ENCODE results near the gene ACAD10.
"Not testable (repeated sequence)": the region's sequence is repeated elsewhere in the genome, so short reads cannot be mapped to it uniquely, and the experiment has no call there.

Gene ACAD10

DNA sequence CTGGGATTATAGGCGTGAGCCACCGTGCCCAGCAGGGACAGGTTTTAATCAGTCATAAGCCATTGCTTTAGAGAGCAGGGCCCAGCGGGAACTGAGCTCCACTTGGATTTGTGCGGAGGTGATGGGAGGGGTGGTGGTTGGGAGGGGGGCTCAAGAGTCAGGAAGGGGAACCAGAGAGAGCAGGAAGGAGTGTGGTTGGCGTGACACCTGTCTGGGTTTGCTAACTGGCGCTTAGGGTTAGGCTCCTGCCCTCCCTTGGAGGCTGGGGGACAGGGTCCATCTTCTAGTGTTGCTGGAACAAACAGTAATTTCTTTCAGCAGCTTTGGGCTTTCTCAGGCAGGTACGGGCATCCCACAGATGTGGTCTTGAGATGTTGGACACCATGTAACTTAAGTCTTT is 73.4 kb downstream of the ACAD10 start:
- Histone ChIP-seq H3K36me3 (peaks cover 28% of the 10 kb centered on the region), H3K9me3 (no peaks in the 10 kb centered on the region), H3K27ac (no peak overlapping the region), H3K27me3 (no peaks in the 10 kb centered on the region), H3K4me3 (ENCODE audit: low read depth in 1 of 2, low read length in 1 of 2) (no peak overlapping the region), H3K4me1 (ENCODE audit: control insufficient read depth in 1 of 2, insufficient read depth in 1 of 2, low read depth in 1 of 2, low read length in 1 of 2) (peaks cover 27 to 31% of the 10 kb centered on the region in 2 experiments)
- no peak for TF ChIP-seq CTCF (IDR thresholded peaks at IDR 0.05)

DNA sequence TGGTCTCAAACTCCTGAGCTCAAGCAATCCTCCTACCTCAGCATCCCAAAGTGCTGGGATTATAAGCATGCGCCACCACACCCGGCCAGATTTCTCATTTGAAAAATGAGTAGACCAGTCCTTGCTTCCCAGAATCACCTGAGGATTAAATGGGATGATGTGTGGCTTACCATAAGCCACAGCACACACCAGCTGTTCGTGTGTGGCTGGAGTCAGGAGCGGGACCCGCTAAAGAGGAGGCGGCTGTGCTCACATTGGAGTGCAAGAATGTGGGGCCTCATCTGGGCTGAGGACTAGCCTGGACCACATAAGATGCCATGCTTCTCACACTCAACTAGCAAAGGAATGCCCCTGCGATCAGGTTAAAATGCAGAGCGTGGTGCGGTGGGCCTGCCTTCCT is 74.1 kb downstream of the ACAD10 start:
- TF ChIP-seq CTCF (IDR thresholded peaks at IDR 0.05): no peak
- Histone ChIP-seq H3K4me1 (ENCODE audit: control insufficient read depth in 1 of 2, insufficient read depth in 1 of 2, low read depth in 1 of 2, low read length in 1 of 2) (peaks cover 27 to 31% of the 10 kb centered on the region in 2 experiments), H3K9me3 (no peaks in the 10 kb centered on the region), H3K27me3 (no peaks in the 10 kb centered on the region), H3K4me3 (ENCODE audit: low read depth in 1 of 2, low read length in 1 of 2) (no peak overlapping the region), H3K36me3 (peaks cover 22% of the 10 kb centered on the region), H3K27ac (no peak overlapping the region)

DNA sequence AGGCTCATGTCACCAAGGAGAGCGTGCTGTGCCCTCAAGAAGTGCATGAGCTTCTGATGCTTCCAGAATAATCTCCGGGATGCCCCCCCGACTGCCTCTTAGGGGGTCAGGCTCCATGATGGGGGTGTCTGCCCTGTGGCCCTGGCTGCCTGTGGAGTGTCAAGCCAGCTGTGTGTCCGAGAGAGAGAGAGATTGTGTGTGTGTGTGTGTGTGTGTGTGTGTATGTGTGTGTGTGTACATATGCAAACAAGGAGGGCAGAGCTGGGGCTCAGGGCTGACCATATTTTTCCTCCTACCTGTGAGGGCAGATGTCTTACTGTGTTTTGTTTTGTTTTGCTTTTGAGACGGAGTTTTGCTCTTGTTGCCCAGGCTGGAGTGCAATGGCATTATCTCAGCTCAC is 75.2 kb downstream of the ACAD10 start:
- Histone ChIP-seq H3K27me3 (no peaks in the 10 kb centered on the region), H3K36me3 (peaks cover 11% of the 10 kb centered on the region), H3K4me1 (ENCODE audit: control insufficient read depth in 1 of 2, insufficient read depth in 1 of 2, low read depth in 1 of 2, low read length in 1 of 2) (peaks cover 27 to 36% of the 10 kb centered on the region in 2 experiments), H3K4me3 (ENCODE audit: low read depth in 1 of 2, low read length in 1 of 2) (no peak overlapping the region), H3K27ac (no peak overlapping the region), H3K9me3 (no peaks in the 10 kb centered on the region)
- no peak for TF ChIP-seq CTCF (IDR thresholded peaks at IDR 0.05)

GRCh38 chr12:111761706-111762105 is 75.9 kb downstream of the ACAD10 start:
- no peak for TF ChIP-seq CTCF (IDR thresholded peaks at IDR 0.05)
- Histone ChIP-seq H3K36me3 (peaks cover 5% of the 10 kb centered on the region), H3K9me3 (no peaks in the 10 kb centered on the region), H3K4me3 (ENCODE audit: low read depth in 1 of 2, low read length in 1 of 2) (no peak overlapping the region), H3K4me1 (ENCODE audit: control insufficient read depth in 1 of 2, insufficient read depth in 1 of 2, low read depth in 1 of 2, low read length in 1 of 2) (peaks cover 32 to 40% of the 10 kb centered on the region in 2 experiments), H3K27me3 (no peaks in the 10 kb centered on the region), H3K27ac (no peak overlapping the region)

DNA sequence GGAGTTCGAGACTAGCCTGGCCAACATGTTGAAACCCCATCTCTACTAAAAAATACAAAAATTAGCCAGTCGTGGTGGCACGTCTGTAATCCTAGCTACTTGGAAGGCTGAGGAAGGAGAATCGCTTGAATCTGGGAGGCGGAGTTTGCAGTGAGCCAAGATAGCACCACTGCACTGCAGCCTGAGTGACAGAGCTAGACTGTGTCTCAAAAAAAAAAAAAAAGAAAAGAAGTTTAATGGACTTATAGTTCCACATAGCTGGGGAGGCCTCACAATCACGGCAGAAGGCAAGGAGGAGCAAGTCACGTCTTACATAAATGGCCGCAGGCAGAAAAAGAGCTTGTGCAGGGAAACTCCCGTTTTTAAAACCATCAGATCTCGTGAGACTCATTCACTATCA is 77.7 kb downstream of the ACAD10 start:
- H3K36me3 ChIP-seq; H3K27ac ChIP-seq; H3K27me3 ChIP-seq; H3K9me3 ChIP-seq; H3K4me3 ChIP-seq (ENCODE audit: low read depth in 1 of 2, low read length in 1 of 2): not testable (repeated sequence)
- H3K4me1 ChIP-seq (ENCODE audit: control insufficient read depth in 1 of 2, insufficient read depth in 1 of 2, low read depth in 1 of 2, low read length in 1 of 2): peaks cover 37 to 43% of the 10 kb centered on the region in 2 experiments

DNA sequence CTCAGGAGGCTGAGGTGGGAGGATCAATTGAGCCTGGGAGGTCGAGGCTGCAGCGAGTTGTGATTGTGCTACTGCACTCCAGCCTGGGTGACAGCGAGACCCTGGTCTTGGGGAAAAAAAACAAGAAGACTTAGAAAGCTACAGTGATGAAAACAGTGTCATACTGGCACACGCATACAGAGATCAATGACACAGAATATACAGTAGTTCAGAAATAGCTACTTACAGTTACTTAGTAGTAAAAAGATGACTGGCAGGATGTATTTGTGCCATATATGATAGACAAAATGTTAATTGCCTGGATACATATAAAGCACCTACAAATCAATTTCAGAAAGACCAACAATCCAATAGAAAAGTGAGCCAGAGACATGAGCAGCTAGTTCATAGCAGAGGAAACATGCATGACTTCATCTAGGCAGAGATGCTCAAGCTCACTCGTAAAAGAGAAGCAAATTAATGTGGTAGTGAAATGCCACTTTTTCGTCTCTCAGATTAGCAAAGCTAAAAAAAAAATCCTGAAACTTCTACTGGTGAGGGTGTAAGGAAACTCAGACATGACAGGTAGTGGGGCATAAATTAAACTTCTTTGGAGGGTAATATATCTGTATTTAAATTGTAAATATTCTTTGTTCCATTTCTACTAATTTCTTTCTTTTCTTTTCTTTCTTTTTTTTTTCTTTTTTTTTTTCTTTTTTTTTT is 78.4 kb downstream of the ACAD10 start:
- Histone ChIP-seq H3K4me3 (ENCODE audit: low read depth in 1 of 2, low read length in 1 of 2) (no peak overlapping the region), H3K27ac (no peak overlapping the region), H3K4me1 (ENCODE audit: control insufficient read depth in 1 of 2, insufficient read depth in 1 of 2, low read depth in 1 of 2, low read length in 1 of 2) (peaks cover 36% of the 10 kb centered on the region in 2 experiments)

More for the DNA sequence above, 78.4 kb downstream of the ACAD10 start:
- Histone ChIP-seq H3K27me3 (no peaks in the 10 kb centered on the region), H3K9me3 (no peaks in the 10 kb centered on the region), H3K36me3 (no peaks in the 10 kb centered on the region)
- no peak for TF ChIP-seq CTCF (IDR thresholded peaks at IDR 0.05)

Data from neutrophil (primary cell).